Esophagus squamous epithelium (tissue), 4 donors: ENCODE data around the gene CRX.

Experiments used
- CTCF ChIP-seq, 6 experiments: fragments of 450-650 bp in 4 of 6; fragments of 200-600 bp in 2 of 6; sonication (generic) in 2 of 6; IDR thresholded peaks; one replicate each; pipeline ENCODE4 v1.5.1; 2016 to 2019; ENCODE audit warnings: antibody characterized with exemption in 6 of 6, mild to moderate bottlenecking in 4 of 6, moderate library complexity in 4 of 6
- POLR2A ChIP-seq, 4 donors: fragments of 450-650 bp; IDR thresholded peaks; one replicate each; pipeline ENCODE4 v1.6.1; 2017; ENCODE audit warnings: antibody characterized with exemption in 4 of 4, mild to moderate bottlenecking in 4 of 4, moderate library complexity in 3 of 4

- no peak for TF ChIP-seq CTCF (IDR thresholded peaks at IDR 0.05)
- TF ChIP-seq POLR2A (IDR thresholded peaks at IDR 0.05) = no peak
Measured at GRCh38 chr19:47878906-47879305, 57.2 kb downstream of the CRX start.
